ENCODE measurements around the gene AKR1D1.
"Not testable (repeated sequence)": the region's sequence is repeated elsewhere in the genome, so short reads cannot be mapped to it uniquely, and the experiment has no call there.

AKR1D1 gene

DNA sequence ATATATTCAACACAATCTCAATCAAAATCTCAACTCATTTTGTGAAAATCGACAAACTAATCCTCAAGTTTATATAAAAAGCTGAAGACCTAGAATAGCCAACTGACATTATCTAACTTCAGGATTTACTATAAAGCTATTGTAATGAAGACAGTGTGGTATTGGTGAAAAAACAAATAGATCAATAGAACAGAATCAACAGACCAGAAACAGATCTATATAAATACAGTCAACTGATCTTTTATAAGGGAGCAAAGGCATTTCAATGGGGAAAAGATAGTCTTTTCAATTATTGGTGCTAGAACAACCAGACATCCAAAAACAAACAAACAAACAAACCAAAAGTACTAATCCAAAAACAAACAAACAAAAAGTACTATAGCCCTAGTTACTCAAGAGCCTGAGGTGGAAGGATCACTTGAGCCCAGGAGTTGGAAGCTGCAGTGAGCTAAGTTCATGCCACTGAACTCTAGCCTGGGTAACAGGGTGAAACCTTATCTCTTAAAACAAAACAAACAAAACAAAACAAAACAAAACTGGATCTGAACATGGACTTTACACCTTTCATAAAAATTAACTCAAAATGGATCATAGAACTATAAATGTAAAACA is 26.6 kb upstream of the AKR1D1 start:
- no peak overlapping the region for H3K4me3 ChIP-seq (ENCODE audit: low read depth, low read length)
- H3K4me1 ChIP-seq (ENCODE audit: control insufficient read depth, insufficient read depth, low read length), result no peaks in the 10 kb centered on the region
- no peaks in the 10 kb centered on the region for H3K27me3 ChIP-seq (ENCODE audit: control insufficient read depth, insufficient read depth, low read length)
- no peak overlapping the region for H3K9ac ChIP-seq (ENCODE audit: low read depth, low read length)
- H3K36me3 ChIP-seq (ENCODE audit: control insufficient read depth, insufficient read depth, low read length), result no peaks in the 10 kb centered on the region
- no peaks in the 10 kb centered on the region for H3K9me3 ChIP-seq (ENCODE audit: control insufficient read depth, insufficient read depth, low read length)

DNA sequence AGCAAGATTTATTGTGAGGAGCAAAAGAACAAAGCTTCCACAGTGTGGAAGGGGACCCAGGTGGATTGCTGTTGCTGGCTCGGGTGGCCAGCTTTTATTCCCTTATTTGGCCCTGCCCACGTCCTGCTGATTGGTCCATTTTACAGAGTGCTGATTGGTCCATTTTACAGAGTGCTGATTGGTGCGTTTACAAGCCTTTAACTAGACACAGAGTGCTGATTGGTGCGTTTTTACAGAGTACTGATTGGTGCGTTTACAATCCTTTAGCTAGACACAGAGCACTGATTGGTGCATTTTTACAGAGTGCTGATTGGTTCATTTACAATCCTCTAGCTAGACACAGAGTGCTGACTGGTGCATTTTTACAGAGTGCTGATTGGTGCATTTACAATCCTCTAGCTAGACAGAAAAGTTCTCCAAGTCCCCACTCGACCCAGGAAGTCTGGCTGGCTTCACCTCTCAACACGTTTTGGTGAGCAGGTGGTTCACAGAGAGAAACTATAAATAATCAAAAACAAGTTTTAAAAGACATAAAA is 24.5 kb upstream of the AKR1D1 start:
- H3K9me3 ChIP-seq (ENCODE audit: control insufficient read depth, insufficient read depth, low read length); H3K4me1 ChIP-seq (ENCODE audit: control insufficient read depth, insufficient read depth, low read length); H3K4me3 ChIP-seq (ENCODE audit: low read depth, low read length); H3K9ac ChIP-seq (ENCODE audit: low read depth, low read length); H3K27me3 ChIP-seq (ENCODE audit: control insufficient read depth, insufficient read depth, low read length); H3K36me3 ChIP-seq (ENCODE audit: control insufficient read depth, insufficient read depth, low read length): not testable (repeated sequence)

GRCh38 chr7:138052696-138053095 is 23.6 kb upstream of the AKR1D1 start:
- no peaks in the 10 kb centered on the region for H3K4me1 ChIP-seq (ENCODE audit: control insufficient read depth, insufficient read depth, low read length)
- no peaks in the 10 kb centered on the region for H3K9me3 ChIP-seq (ENCODE audit: control insufficient read depth, insufficient read depth, low read length)
- H3K9ac ChIP-seq (ENCODE audit: low read depth, low read length), result no peak overlapping the region
- no peaks in the 10 kb centered on the region for H3K36me3 ChIP-seq (ENCODE audit: control insufficient read depth, insufficient read depth, low read length)
- no peak overlapping the region for H3K4me3 ChIP-seq (ENCODE audit: low read depth, low read length)
- H3K27me3 ChIP-seq (ENCODE audit: control insufficient read depth, insufficient read depth, low read length), result no peaks in the 10 kb centered on the region

DNA sequence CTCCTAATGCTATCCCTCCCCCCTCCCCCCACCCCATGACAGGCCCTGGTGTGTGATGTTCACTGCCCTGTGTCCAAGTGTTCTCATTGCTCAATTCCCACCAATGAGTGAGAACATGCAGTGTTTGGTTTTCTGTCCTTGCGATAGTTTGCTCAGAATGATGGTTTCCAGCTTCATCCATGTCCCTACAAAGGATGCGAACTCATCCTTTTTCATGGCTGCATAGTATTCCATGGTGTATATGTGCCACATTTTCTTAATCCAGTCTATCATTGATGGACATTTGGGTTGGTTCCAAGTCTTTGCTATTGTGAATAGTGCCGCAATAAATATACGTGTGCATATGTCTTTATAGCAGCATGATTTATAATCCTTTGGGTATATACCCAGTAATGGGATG is 20.6 kb upstream of the AKR1D1 start:
- H3K36me3 ChIP-seq (ENCODE audit: control insufficient read depth, insufficient read depth, low read length); H3K27me3 ChIP-seq (ENCODE audit: control insufficient read depth, insufficient read depth, low read length); H3K9me3 ChIP-seq (ENCODE audit: control insufficient read depth, insufficient read depth, low read length); H3K4me3 ChIP-seq (ENCODE audit: low read depth, low read length); H3K9ac ChIP-seq (ENCODE audit: low read depth, low read length); H3K4me1 ChIP-seq (ENCODE audit: control insufficient read depth, insufficient read depth, low read length): not testable (repeated sequence)

DNA sequence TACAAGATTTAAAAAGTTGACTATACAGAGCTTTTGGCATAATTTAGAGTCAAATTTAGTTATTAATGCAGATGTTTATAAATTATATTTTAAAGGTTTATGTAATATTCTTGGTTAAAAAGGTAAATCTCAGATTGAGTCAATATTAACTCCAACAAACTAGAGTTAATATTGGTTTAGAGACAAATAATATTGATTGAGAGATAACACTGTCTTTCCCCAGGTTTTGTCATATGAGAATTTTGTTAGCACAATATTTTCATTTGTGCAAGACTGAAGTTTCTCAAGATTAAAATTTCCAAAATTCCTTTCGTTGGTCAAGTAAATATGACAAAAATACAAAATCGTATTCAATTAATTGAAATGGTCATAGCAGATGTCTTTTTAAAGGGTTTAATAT is 12.9 kb upstream of the AKR1D1 start:
- no peaks in the 10 kb centered on the region for H3K9me3 ChIP-seq (ENCODE audit: control insufficient read depth, insufficient read depth, low read length)
- H3K4me1 ChIP-seq (ENCODE audit: control insufficient read depth, insufficient read depth, low read length), result no peaks in the 10 kb centered on the region
- no peaks in the 10 kb centered on the region for H3K36me3 ChIP-seq (ENCODE audit: control insufficient read depth, insufficient read depth, low read length)
- no peak overlapping the region for H3K4me3 ChIP-seq (ENCODE audit: low read depth, low read length)
- H3K27me3 ChIP-seq (ENCODE audit: control insufficient read depth, insufficient read depth, low read length), result no peaks in the 10 kb centered on the region
- no peak overlapping the region for H3K9ac ChIP-seq (ENCODE audit: low read depth, low read length)

DNA sequence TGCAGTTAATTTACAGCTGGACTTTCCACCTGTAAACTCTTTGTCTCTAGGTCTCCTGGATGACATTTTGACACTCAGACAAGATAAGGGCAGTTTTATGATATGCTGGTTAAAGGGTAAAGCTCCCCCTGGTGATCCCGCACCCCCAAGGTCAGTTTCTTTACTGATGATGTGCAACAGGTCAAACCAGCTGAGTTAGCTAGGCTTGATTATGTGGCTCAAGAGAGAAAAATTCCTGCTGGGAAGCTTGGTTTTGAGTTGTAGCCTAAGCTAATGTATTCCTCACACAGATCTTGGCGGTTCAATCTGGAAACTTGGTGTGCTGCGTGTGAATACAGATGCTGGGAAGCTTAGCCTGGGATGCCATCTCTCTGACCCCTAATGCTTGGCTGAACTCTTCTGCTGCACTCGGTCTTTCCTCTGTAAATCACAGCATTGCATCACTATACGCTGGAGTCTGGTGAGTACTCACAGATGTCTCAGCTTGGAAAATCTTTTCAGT is 11.4 kb upstream of the AKR1D1 start:
- Histone ChIP-seq H3K27me3 (ENCODE audit: control insufficient read depth, insufficient read depth, low read length) (no peaks in the 10 kb centered on the region), H3K4me1 (ENCODE audit: control insufficient read depth, insufficient read depth, low read length) (no peaks in the 10 kb centered on the region), H3K9ac (ENCODE audit: low read depth, low read length) (no peak overlapping the region), H3K9me3 (ENCODE audit: control insufficient read depth, insufficient read depth, low read length) (no peaks in the 10 kb centered on the region), H3K4me3 (ENCODE audit: low read depth, low read length) (no peak overlapping the region), H3K36me3 (ENCODE audit: control insufficient read depth, insufficient read depth, low read length) (no peaks in the 10 kb centered on the region)

DNA sequence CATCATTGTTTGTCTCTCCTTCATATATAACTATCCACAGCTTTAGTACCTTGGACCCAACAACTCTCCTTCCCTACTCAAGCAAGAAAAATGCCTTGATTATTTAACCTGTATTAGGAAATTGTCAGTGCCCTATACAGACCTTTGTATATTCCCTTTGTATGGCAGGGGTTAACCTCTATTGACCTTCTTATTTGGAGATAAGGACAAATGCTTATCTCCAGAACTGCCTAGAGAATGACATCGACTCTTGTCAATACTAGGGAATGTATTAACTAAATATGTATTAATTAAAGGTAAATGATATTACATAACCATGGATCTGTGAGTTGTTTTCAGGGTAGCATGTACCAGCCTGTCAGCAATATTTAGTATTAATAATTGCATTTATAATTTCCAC is 10.4 kb upstream of the AKR1D1 start:
- H3K36me3 ChIP-seq (ENCODE audit: control insufficient read depth, insufficient read depth, low read length), result no peaks in the 10 kb centered on the region
- no peaks in the 10 kb centered on the region for H3K27me3 ChIP-seq (ENCODE audit: control insufficient read depth, insufficient read depth, low read length)
- H3K4me3 ChIP-seq (ENCODE audit: low read depth, low read length), result no peak overlapping the region
- no peaks in the 10 kb centered on the region for H3K4me1 ChIP-seq (ENCODE audit: control insufficient read depth, insufficient read depth, low read length)
- no peaks in the 10 kb centered on the region for H3K9me3 ChIP-seq (ENCODE audit: control insufficient read depth, insufficient read depth, low read length)
- no peak overlapping the region for H3K9ac ChIP-seq (ENCODE audit: low read depth, low read length)

GRCh38 chr7:138066954-138067394 is 9.3 kb upstream of the AKR1D1 start:
- Histone ChIP-seq H3K27me3 (ENCODE audit: control insufficient read depth, insufficient read depth, low read length) (no peaks in the 10 kb centered on the region), H3K4me1 (ENCODE audit: control insufficient read depth, insufficient read depth, low read length) (peaks cover 6% of the 10 kb centered on the region), H3K36me3 (ENCODE audit: control insufficient read depth, insufficient read depth, low read length) (no peaks in the 10 kb centered on the region), H3K9me3 (ENCODE audit: control insufficient read depth, insufficient read depth, low read length) (no peaks in the 10 kb centered on the region), H3K9ac (ENCODE audit: low read depth, low read length) (no peak overlapping the region), H3K4me3 (ENCODE audit: low read depth, low read length) (no peak overlapping the region)

GRCh38 chr7:138067774-138068173 is 8.5 kb upstream of the AKR1D1 start:
- H3K36me3 ChIP-seq (ENCODE audit: control insufficient read depth, insufficient read depth, low read length), result no peaks in the 10 kb centered on the region
- no peak overlapping the region for H3K4me3 ChIP-seq (ENCODE audit: low read depth, low read length)
- H3K9ac ChIP-seq (ENCODE audit: low read depth, low read length), result no peak overlapping the region
- H3K4me1 ChIP-seq (ENCODE audit: control insufficient read depth, insufficient read depth, low read length), result peaks cover 10% of the 10 kb centered on the region
- H3K9me3 ChIP-seq (ENCODE audit: control insufficient read depth, insufficient read depth, low read length), result no peaks in the 10 kb centered on the region
- no peaks in the 10 kb centered on the region for H3K27me3 ChIP-seq (ENCODE audit: control insufficient read depth, insufficient read depth, low read length)

DNA sequence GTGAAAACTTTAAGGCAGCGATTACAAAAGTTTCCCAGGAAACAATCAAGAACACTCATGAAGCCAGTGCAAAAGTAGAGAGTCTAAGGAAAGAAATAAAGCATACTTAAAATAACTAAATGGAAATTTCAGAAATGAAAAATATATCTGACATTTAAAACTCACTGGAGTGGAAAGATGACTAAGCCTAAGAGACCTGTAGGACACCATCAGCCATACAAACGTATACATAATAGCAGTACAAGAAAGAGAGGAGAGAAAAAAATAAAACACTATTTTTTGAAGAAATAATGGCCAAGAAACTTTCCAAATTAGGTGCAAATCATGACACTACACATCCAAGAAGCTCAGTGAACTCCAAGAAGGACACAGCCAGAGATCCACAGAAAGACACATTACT is 5.4 kb upstream of the AKR1D1 start:
- no peaks in the 10 kb centered on the region for H3K36me3 ChIP-seq (ENCODE audit: control insufficient read depth, insufficient read depth, low read length)
- no peaks in the 10 kb centered on the region for H3K9me3 ChIP-seq (ENCODE audit: control insufficient read depth, insufficient read depth, low read length)
- no peak overlapping the region for H3K4me3 ChIP-seq (ENCODE audit: low read depth, low read length)
- H3K9ac ChIP-seq (ENCODE audit: low read depth, low read length), result no peak overlapping the region
- no peaks in the 10 kb centered on the region for H3K27me3 ChIP-seq (ENCODE audit: control insufficient read depth, insufficient read depth, low read length)
- peaks cover 12% of the 10 kb centered on the region for H3K4me1 ChIP-seq (ENCODE audit: control insufficient read depth, insufficient read depth, low read length)

GRCh38 chr7:138072726-138073125 is 3.5 kb upstream of the AKR1D1 start:
- H3K9me3 ChIP-seq (ENCODE audit: control insufficient read depth, insufficient read depth, low read length), result no peaks in the 10 kb centered on the region
- no peaks in the 10 kb centered on the region for H3K36me3 ChIP-seq (ENCODE audit: control insufficient read depth, insufficient read depth, low read length)
- H3K27me3 ChIP-seq (ENCODE audit: control insufficient read depth, insufficient read depth, low read length), result no peaks in the 10 kb centered on the region
- no peak overlapping the region for H3K4me3 ChIP-seq (ENCODE audit: low read depth, low read length)
- H3K4me1 ChIP-seq (ENCODE audit: control insufficient read depth, insufficient read depth, low read length), result peaks cover 12% of the 10 kb centered on the region
- H3K9ac ChIP-seq (ENCODE audit: low read depth, low read length), result no peak overlapping the region

DNA sequence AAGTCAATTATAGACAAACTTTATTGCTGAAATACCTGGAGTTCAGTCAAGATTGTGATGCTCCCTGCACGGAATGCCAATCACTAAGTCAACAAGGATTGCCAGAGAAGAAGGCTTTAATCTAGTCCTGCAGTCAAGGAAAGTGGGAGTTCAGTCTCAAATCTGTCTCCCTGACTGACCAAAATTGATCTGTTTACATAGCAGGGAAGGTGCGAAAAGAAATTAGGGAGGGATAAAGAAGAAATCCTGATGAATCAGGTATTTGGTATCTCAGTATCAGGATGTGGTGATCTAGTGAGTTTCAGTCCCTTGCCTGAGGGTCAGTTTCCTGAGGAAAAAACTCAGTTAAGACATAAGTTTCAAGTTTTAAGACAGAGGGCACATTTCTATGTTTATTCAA is 2.1 kb upstream of the AKR1D1 start:
- Histone ChIP-seq H3K9me3 (ENCODE audit: control insufficient read depth, insufficient read depth, low read length) (no peaks in the 10 kb centered on the region), H3K36me3 (ENCODE audit: control insufficient read depth, insufficient read depth, low read length) (no peaks in the 10 kb centered on the region), H3K27me3 (ENCODE audit: control insufficient read depth, insufficient read depth, low read length) (no peaks in the 10 kb centered on the region), H3K4me1 (ENCODE audit: control insufficient read depth, insufficient read depth, low read length) (peaks cover 12% of the 10 kb centered on the region), H3K4me3 (ENCODE audit: low read depth, low read length) (no peak overlapping the region), H3K9ac (ENCODE audit: low read depth, low read length) (no peak overlapping the region)

Data from iPS-15b (cell line).